Mesenchymal stem cell (in vitro differentiated cells and primary cell): Measurements from ENCODE around the gene POTEM.
"Not testable (repeated sequence)": the region's sequence is repeated elsewhere in the genome, so short reads cannot be mapped to it uniquely, and the experiment has no call there.

Experiments
- DNase-seq: peaks from one replicate; pipeline ENCODE4 v3.0.0-alpha.2; 2013
- H2AFZ ChIP-seq: one replicate; pipeline ENCODE4 v1.6.1; 2013; ENCODE audit warnings: low read depth, mild to moderate bottlenecking, control low read depth, inconsistent platforms, low read length, moderate library complexity
- H2AK5ac ChIP-seq: 2 replicates; pipeline ENCODE4 v1.6.1; 2013; ENCODE audit warnings: low read length, moderate library complexity, mild to moderate bottlenecking, inconsistent platforms; ENCODE audit not compliant: severe bottlenecking
- H2BK120ac ChIP-seq: one replicate; pipeline ENCODE4 v1.6.1; 2013; ENCODE audit warnings: low read depth, mild to moderate bottlenecking, inconsistent platforms, low read length, moderate library complexity
- H2BK12ac ChIP-seq, 2 experiments: one replicate each; pipeline ENCODE4 v1.6.1; 2013; ENCODE audit warnings: inconsistent platforms in 2 of 2, low read length in 2 of 2, mild to moderate bottlenecking in 2 of 2, moderate library complexity in 2 of 2, control low read depth in 1 of 2
- H2BK15ac ChIP-seq: one replicate; pipeline ENCODE4 v1.6.1; 2013; ENCODE audit warnings: mild to moderate bottlenecking, low read depth, inconsistent platforms; ENCODE audit not compliant: poor library complexity, severe bottlenecking
- H2BK5ac ChIP-seq: 2 replicates; pipeline ENCODE4 v1.6.1; 2013; ENCODE audit warnings: low read depth, mild to moderate bottlenecking, low read length, control low read depth, inconsistent platforms; ENCODE audit not compliant: poor library complexity, severe bottlenecking
- H3K14ac ChIP-seq, 2 experiments: one replicate each; pipeline ENCODE4 v1.6.1; 2013; ENCODE audit warnings: inconsistent platforms in 2 of 2, low read length in 2 of 2, control low read depth in 1 of 2, mild to moderate bottlenecking in 1 of 2, moderate library complexity in 1 of 2
- H3K18ac ChIP-seq, 2 experiments: one replicate each; pipeline ENCODE4 v1.6.1; 2013; ENCODE audit warnings: inconsistent platforms in 2 of 2, low read length in 2 of 2, control low read depth in 1 of 2, low read depth in 1 of 2, mild to moderate bottlenecking in 1 of 2
- H3K23ac ChIP-seq, 2 experiments: one replicate each; pipeline ENCODE4 v1.6.1; 2013; ENCODE audit warnings: inconsistent platforms in 2 of 2, low read length in 2 of 2, mild to moderate bottlenecking in 2 of 2, moderate library complexity in 2 of 2, control low read depth in 1 of 2
- H3K27ac ChIP-seq: 2 replicates; pipeline ENCODE4 v1.5.1; 2013; ENCODE audit warnings: mild to moderate bottlenecking, moderate library complexity, low read length, control low read depth, inconsistent platforms; ENCODE audit not compliant: poor library complexity, severe bottlenecking
- H3K27me3 ChIP-seq, 2 experiments: 2 replicates each; pipeline versions ENCODE4 v1.6.1 to v1.7.0; 2013; ENCODE audit warnings: low read length in 2 of 2, mild to moderate bottlenecking in 2 of 2, moderate library complexity in 2 of 2, control low read depth in 1 of 2, inconsistent platforms in 1 of 2; ENCODE audit not compliant: control insufficient read depth in 1 of 2, insufficient read depth in 1 of 2
- H3K36me3 ChIP-seq, 2 experiments: 2 replicates each; pipeline versions ENCODE4 v1.6.1 to v1.7.0; 2013; ENCODE audit warnings: low read length in 2 of 2, control low read depth in 1 of 2, inconsistent platforms in 1 of 2, low read depth in 1 of 2, mild to moderate bottlenecking in 1 of 2; ENCODE audit not compliant: insufficient read depth in 2 of 2, control insufficient read depth in 1 of 2
- H3K4ac ChIP-seq, 2 experiments: one replicate each; pipeline ENCODE4 v1.6.1; 2013; ENCODE audit warnings: inconsistent platforms in 2 of 2, low read length in 2 of 2, mild to moderate bottlenecking in 2 of 2, moderate library complexity in 2 of 2, control low read depth in 1 of 2, low read depth in 1 of 2
- H3K4me1 ChIP-seq: 2 replicates; pipeline ENCODE4 v1.6.1; 2013; ENCODE audit warnings: low read depth, low read length, control low read depth; ENCODE audit not compliant: control insufficient read depth, insufficient read depth
- H3K4me2 ChIP-seq: 2 replicates; pipeline ENCODE4 v1.6.1; 2013; ENCODE audit warnings: low read length, mild to moderate bottlenecking, inconsistent platforms; ENCODE audit not compliant: poor library complexity, severe bottlenecking
- H3K4me3 ChIP-seq, 2 experiments: 2 replicates each; pipeline versions ENCODE4 v1.5.1 to v1.7.0; 2013; ENCODE audit warnings: low read length in 2 of 2, mild to moderate bottlenecking in 2 of 2, control low read depth in 1 of 2, low read depth in 1 of 2; ENCODE audit not compliant: insufficient read depth in 1 of 2
- H3K79me1 ChIP-seq: replicated peaks from 2 replicates; pipeline ENCODE4 v1.6.1; 2013; ENCODE audit warnings: mild to moderate bottlenecking, control low read depth, low read length, inconsistent platforms; ENCODE audit not compliant: poor library complexity, severe bottlenecking
- H3K9ac ChIP-seq: 2 replicates; pipeline ENCODE4 v1.7.0; 2013; ENCODE audit warnings: mild to moderate bottlenecking, low read length, moderate library complexity
- H3K9me3 ChIP-seq: 2 replicates; pipeline ENCODE4 v1.7.0; 2013; ENCODE audit warnings: mild to moderate bottlenecking, low read length; ENCODE audit not compliant: control insufficient read depth
- H4K8ac ChIP-seq: one replicate; pipeline ENCODE4 v1.6.1; 2013; ENCODE audit warnings: inconsistent platforms, mild to moderate bottlenecking, low read length, moderate library complexity
- H4K91ac ChIP-seq: one replicate; pipeline ENCODE4 v1.6.1; 2013; ENCODE audit warnings: mild to moderate bottlenecking, low read length, inconsistent platforms
- WGBS: methylation state at CpG from one replicate; pipeline ENCODE4 v1.1.7; 2013; ENCODE audit warnings: mixed read lengths; 5-methylcytosine and 5-hydroxymethylcytosine counted together

Gene POTEM

DNA sequence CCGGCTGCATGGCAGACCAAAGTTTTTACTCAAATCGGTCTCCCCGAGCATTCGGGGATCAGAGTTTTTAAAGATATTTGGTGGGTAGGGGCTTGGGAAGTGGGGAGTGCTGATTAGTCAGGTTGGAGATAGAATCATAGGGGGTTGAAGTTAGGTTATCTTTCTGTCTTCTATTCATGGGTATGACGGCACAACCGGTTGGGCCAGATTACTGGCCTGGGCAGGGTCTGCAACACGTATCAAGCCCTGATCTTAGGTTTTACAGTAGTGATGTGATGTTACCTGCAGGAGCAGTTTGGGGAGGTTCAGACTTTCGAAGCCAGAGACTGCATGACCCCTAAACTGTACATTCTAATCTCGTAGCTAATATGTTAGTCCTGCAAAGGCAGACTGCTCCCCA is 30.4 kb upstream of the POTEM start:
- not testable (repeated sequence) for H2BK5ac ChIP-seq, DNase-seq
- WGBS: no CpG with 5 or more reads among the region's 9 CpGs

GRCh38 chr14:18938733-18939132 is 28.5 kb upstream of the POTEM start:
- not testable (repeated sequence) for H2BK120ac ChIP-seq, H3K4ac ChIP-seq, H2AK5ac ChIP-seq, H2AFZ ChIP-seq, H4K91ac ChIP-seq, H3K9ac ChIP-seq, H3K4me2 ChIP-seq, H3K36me3 ChIP-seq, H2BK12ac ChIP-seq, H3K18ac ChIP-seq, H3K23ac ChIP-seq, H2BK5ac ChIP-seq, H2BK15ac ChIP-seq, DNase-seq, H3K4me1 ChIP-seq, H4K8ac ChIP-seq, H3K9me3 ChIP-seq, H3K4me3 ChIP-seq, H3K79me1 ChIP-seq, H3K27me3 ChIP-seq, H3K14ac ChIP-seq, H3K27ac ChIP-seq
- no CpG with 5 or more reads among the region's 2 CpGs for WGBS

More for the DNA sequence above, 30.4 kb upstream of the POTEM start:
- not testable (repeated sequence) for H3K9ac ChIP-seq, H3K14ac ChIP-seq, H3K4me3 ChIP-seq, H3K9me3 ChIP-seq, H3K23ac ChIP-seq, H3K4ac ChIP-seq, H3K27me3 ChIP-seq, H2BK15ac ChIP-seq, H3K4me2 ChIP-seq, H2AK5ac ChIP-seq, H3K79me1 ChIP-seq, H4K91ac ChIP-seq, H3K27ac ChIP-seq, H2BK120ac ChIP-seq, H3K18ac ChIP-seq, H2AFZ ChIP-seq, H3K4me1 ChIP-seq, H3K36me3 ChIP-seq, H4K8ac ChIP-seq, H2BK12ac ChIP-seq

- H4K8ac ChIP-seq, H2BK15ac ChIP-seq, H3K18ac ChIP-seq, H3K79me1 ChIP-seq, H2BK12ac ChIP-seq, H3K4me2 ChIP-seq, H3K14ac ChIP-seq, H2BK5ac ChIP-seq, H3K4ac ChIP-seq, H3K36me3 ChIP-seq, DNase-seq, H3K23ac ChIP-seq, H3K4me1 ChIP-seq, H2AK5ac ChIP-seq, H3K9ac ChIP-seq, H2BK120ac ChIP-seq, H4K91ac ChIP-seq, H3K9me3 ChIP-seq, H2AFZ ChIP-seq, H3K27ac ChIP-seq, H3K4me3 ChIP-seq, H3K27me3 ChIP-seq: not testable (repeated sequence)
- WGBS: no CpG with 5 or more reads among the region's 6 CpGs
These were observed 17.3 kb upstream of the POTEM start for GRCh38 chr14:18949939-18950338.

DNA sequence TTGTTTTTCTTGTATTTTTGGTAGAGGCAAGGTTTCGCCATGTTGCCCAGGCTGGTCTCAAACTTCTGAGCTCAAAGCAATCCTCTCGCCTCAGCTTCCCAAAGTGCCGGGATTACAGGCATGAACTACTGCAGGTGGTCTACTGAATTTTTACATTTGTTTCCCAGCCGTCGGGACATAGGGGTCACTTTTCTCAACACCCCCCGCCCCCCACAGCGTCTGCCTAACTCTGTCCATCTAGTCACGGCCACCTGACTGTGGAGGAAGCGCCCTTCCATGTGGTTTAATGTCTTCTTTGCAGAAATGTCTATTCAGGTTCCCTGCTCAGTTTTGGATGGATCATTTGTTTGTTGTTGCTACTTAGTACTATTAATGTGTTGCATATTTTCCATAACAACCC is 14.1 kb upstream of the POTEM start:
- H3K79me1 ChIP-seq, H4K91ac ChIP-seq, H3K9me3 ChIP-seq, H3K14ac ChIP-seq, H2BK120ac ChIP-seq, H2BK15ac ChIP-seq, H2BK12ac ChIP-seq, H2AK5ac ChIP-seq, H3K4me3 ChIP-seq, H2AFZ ChIP-seq, H4K8ac ChIP-seq, H3K4me1 ChIP-seq, H3K4ac ChIP-seq, DNase-seq, H3K18ac ChIP-seq, H3K9ac ChIP-seq, H3K27me3 ChIP-seq, H3K36me3 ChIP-seq, H2BK5ac ChIP-seq, H3K4me2 ChIP-seq, H3K23ac ChIP-seq, H3K27ac ChIP-seq: not testable (repeated sequence)
- 86% methylated on average over 2 of the region's 9 CpGs for WGBS
